ENCODE measurements around the gene DCTN1. TPM values are rescaled to one million over a fixed set of nuclear protein-coding genes. Genes with fewer than 3 reads are reported as not detected.
"Not testable (repeated sequence)": the region's sequence is repeated elsewhere in the genome, so short reads cannot be mapped to it uniquely, and the experiment has no call there.

The DCTN1 gene
- polyA plus RNA-seq, 1 experiment, result 193 TPM

- POLR2A ChIA-PET, result no interaction called here
- TF ChIP-seq CTCF (IDR thresholded peaks at IDR 0.05; ENCODE audit: insufficient read depth, low read depth, low read length), result no peak
- DNase-seq (ENCODE audit: low read depth), result no peak
These were observed 30.2 kb downstream of the DCTN1 start for GRCh38 chr2:74349889-74350288.

GRCh38 chr2:74347742-74348141 is 32.4 kb downstream of the DCTN1 start:
- no peak for TF ChIP-seq CTCF (IDR thresholded peaks at IDR 0.05; ENCODE audit: insufficient read depth, low read depth, low read length)
- no peak for DNase-seq (ENCODE audit: low read depth)
- CTCF ChIA-PET, result interaction anchor here (1.3 to 2.8 kb wide), 2 partner anchors 10 to 12 kb away, joined by 3 to 14 read pairs; no protein-coding TSS in a partner anchor
- Histone ChIP-seq H3K4me3 (ENCODE audit: low read depth, low read length) (no peak overlapping the region), H3K36me3 (ENCODE audit: control insufficient read depth, insufficient read depth, low read length) (no peaks in the 10 kb centered on the region), H3K27me3 (ENCODE audit: control insufficient read depth, insufficient read depth, low read length) (no peaks in the 10 kb centered on the region)
- POLR2A ChIA-PET, result no interaction called here

More at GRCh38 chr2:74349889-74350288, 30.2 kb downstream of the DCTN1 start:
- CTCF ChIA-PET, result interaction anchor here (1.0 to 2.3 kb wide), 3 partner anchors 15 to 526 kb away, joined by 3 to 14 read pairs (median 4); no protein-coding TSS in a partner anchor
- H3K27me3 ChIP-seq (ENCODE audit: control insufficient read depth, insufficient read depth, low read length), result no peaks in the 10 kb centered on the region
- H3K36me3 ChIP-seq (ENCODE audit: control insufficient read depth, insufficient read depth, low read length), result no peaks in the 10 kb centered on the region
- H3K4me3 ChIP-seq (ENCODE audit: low read depth, low read length), result no peak overlapping the region

- no peak for TF ChIP-seq CTCF (IDR thresholded peaks at IDR 0.05; ENCODE audit: insufficient read depth, low read depth, low read length)
- ChIA-PET CTCF (interaction anchor here (1.3 to 2.8 kb wide), 2 partner anchors 10 to 12 kb away, joined by 3 to 14 read pairs; no protein-coding TSS in a partner anchor), POLR2A (no interaction called here)
- no peak for DNase-seq (ENCODE audit: low read depth)
- H3K4me3 ChIP-seq (ENCODE audit: low read depth, low read length), result no peak overlapping the region
- no peaks in the 10 kb centered on the region for H3K36me3 ChIP-seq (ENCODE audit: control insufficient read depth, insufficient read depth, low read length)
- peaks cover under 1% of the 10 kb centered on the region; the same call in 1 of the 2 replicates for H3K27me3 ChIP-seq (ENCODE audit: control insufficient read depth, insufficient read depth, low read length)
These were observed 32.8 kb downstream of the DCTN1 start for GRCh38 chr2:74347303-74347702.

GRCh38 chr2:74345272-74345943 is 34.7 kb downstream of the DCTN1 start:
- no peak for TF ChIP-seq CTCF (IDR thresholded peaks at IDR 0.05; ENCODE audit: insufficient read depth, low read depth, low read length)
- H3K27me3 ChIP-seq (ENCODE audit: control insufficient read depth, insufficient read depth, low read length), result peaks cover 1% of the 10 kb centered on the region; the same call in 1 of the 2 replicates
- no peak overlapping the region for H3K4me3 ChIP-seq (ENCODE audit: low read depth, low read length)
- POLR2A ChIA-PET, result no interaction called here
- CTCF ChIA-PET, result interaction anchor here (1.0 to 1.2 kb wide), 2 partner anchors 10 kb away, joined by 7 to 8 read pairs; no protein-coding TSS in a partner anchor
- H3K36me3 ChIP-seq (ENCODE audit: control insufficient read depth, insufficient read depth, low read length), result no peaks in the 10 kb centered on the region
- DNase-seq (ENCODE audit: low read depth), result no peak

GRCh38 chr2:74343316-74343715 is 36.8 kb downstream of the DCTN1 start, which contains the start of gene SLC4A5:
Gene SLC4A5, minus strand, starts transcription at chr2:74343416. Its CDS starts 28,393 bp downstream, at chr2:74315023.
- Histone ChIP-seq H3K36me3 (ENCODE audit: control insufficient read depth, insufficient read depth, low read length) (no peaks in the 10 kb centered on the region), H3K27me3 (ENCODE audit: control insufficient read depth, insufficient read depth, low read length) (peaks cover 1% of the 10 kb centered on the region; the same call in 1 of the 2 replicates), H3K4me3 (ENCODE audit: low read depth, low read length) (no peak within 1 kb of the TSS)
- ChIA-PET CTCF (interaction anchor here (0.9 to 1.1 kb wide), 2 partner anchors 8 to 14 kb away, joined by 3 to 10 read pairs; no protein-coding TSS in a partner anchor), POLR2A (no interaction called here)
- no peak for DNase-seq (ENCODE audit: low read depth)
- TF ChIP-seq CTCF (IDR thresholded peaks at IDR 0.05; ENCODE audit: insufficient read depth, low read depth, low read length), result no peak

GRCh38 chr2:74336227-74336626 is 43.9 kb downstream of the DCTN1 start:
- H3K36me3 ChIP-seq (ENCODE audit: control insufficient read depth, insufficient read depth, low read length); POLR2A ChIA-PET; DNase-seq (ENCODE audit: low read depth); H3K4me3 ChIP-seq (ENCODE audit: low read depth, low read length); H3K27me3 ChIP-seq (ENCODE audit: control insufficient read depth, insufficient read depth, low read length): not testable (repeated sequence)
- CTCF ChIA-PET, result interaction anchor here (0.5 to 5.6 kb wide), 13 partner anchors 9 to 512 kb away, joined by 3 to 75 read pairs (median 10); partner anchors contain the start of genes CCDC142, STAMBP, TTC31 and WBP1

Data from BJ (cell line).